Measurements from ENCODE around the gene PRDM9.

The PRDM9 gene

GRCh38 chr5:23528677-23529076 lies 21.3 kb downstream of the PRDM9 start:
- TF ChIP-seq CTCF (IDR thresholded peaks at IDR 0.05), result no peak
- H3K27ac ChIP-seq, result no peak overlapping the region
- H3K4me3 ChIP-seq, result no peak overlapping the region
- DNase-seq (ENCODE audit: low spot score), result no peak

DNA sequence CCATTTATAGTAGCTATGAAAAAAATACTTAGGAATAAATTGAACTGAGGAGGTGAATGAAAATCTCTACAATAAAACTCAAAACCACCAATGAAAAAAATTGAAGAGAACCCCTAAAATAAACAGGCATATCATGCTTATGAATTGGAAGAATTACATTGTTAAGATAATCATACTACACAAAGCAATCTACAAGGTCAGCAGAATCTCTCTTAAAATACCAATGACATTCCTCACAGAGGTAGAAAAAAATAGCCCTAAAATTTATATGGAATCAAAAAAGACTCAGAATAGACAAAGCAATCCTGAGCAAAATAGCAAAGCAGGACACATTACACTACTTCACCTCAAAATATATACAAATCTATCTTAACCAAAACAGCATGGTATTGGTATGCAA lies 23.2 kb downstream of the PRDM9 start:
- Histone ChIP-seq H3K4me3 (no peak overlapping the region), H3K27ac (no peak overlapping the region)
- no peak for TF ChIP-seq CTCF (IDR thresholded peaks at IDR 0.05)
- no peak for DNase-seq (ENCODE audit: low spot score)

- DNase-seq (ENCODE audit: low spot score), result no peak
- H3K27ac ChIP-seq, result no peak overlapping the region
- H3K4me3 ChIP-seq, result no peak overlapping the region
- TF ChIP-seq CTCF (IDR thresholded peaks at IDR 0.05), result no peak
Observed at GRCh38 chr5:23571059-23571458, 63.6 kb downstream of the PRDM9 start.
